ENCODE data around the gene GNB1L. TPM values are rescaled to one million over a fixed set of nuclear protein-coding genes. Genes with fewer than 3 reads are reported as not detected.

GNB1L gene
- total and polyA plus RNA-seq, 4 donors: 4.5 to 9.3 (median 6.7) TPM

DNA sequence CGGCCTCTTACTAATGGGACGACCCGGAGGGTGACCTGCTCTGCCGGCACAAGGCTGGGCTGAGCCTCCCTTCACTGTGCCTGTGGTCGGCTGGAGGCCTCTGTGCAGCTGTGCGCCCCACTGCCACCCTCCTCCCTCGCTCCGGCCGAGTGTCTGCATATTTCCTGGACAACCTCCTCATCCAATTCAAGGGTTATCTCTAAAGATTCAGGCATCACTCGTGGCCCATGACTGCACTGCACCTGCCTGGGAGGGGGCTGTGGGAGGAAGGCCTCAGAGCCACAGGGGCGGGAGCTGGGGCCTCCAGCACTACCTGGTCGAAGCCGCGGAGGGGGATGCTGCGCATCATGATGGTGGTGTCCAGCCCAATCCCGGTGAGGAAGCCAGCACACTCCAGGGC is 43.1 kb upstream of the GNB1L start:
- WGBS, 2 donors: 93 to 97% methylated on average over 16 of the region's 16 CpGs
- DNase-seq: no peak

DNA sequence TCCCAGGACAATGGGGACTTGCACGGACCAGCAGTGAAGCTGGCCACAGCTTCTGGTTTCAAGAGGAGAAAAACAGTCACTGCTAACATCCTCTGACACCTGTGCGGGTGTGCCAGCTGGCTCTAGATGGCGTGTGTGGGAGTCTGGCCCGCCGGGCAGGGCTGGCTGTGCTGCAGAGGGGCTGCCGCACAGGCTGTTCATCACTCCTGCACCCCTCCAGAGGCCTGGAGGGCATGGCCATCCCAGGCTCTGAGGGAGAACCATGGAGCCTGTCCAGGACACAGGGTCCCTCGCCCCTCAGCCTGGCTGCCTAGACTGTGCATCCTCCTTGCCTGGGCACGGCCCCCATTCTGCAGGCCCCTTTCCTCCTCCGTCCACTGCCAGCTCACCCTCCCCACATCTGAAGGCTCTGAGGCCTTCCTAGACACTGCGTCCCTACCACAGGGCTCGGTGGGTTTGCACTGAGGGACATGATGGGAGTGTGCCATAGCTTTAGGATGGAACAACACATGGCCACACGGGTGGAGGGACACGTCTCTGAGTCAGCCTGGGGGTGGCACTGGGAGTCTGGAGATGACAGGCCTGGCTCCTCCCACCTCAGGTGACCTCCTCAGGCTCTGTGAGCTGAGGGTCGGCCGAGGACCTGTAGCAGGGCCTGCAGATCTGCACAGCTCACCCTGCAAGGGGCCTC is 42.1 kb upstream of the GNB1L start:
- Histone ChIP-seq H3K4me3 (no peak overlapping the region), H3K27me3 (ENCODE audit: control insufficient read depth in 3 of 3, insufficient read depth in 3 of 3, low read length in 2 of 3) (no peaks in the 10 kb centered on the region), H3K4me1 (ENCODE audit: control insufficient read depth in 5 of 5, insufficient read depth in 5 of 5, low read length in 5 of 5) (peaks cover 0 to 13% (median 0%) of the 10 kb centered on the region in 5 donors), H3K36me3 (ENCODE audit: control insufficient read depth in 4 of 4, insufficient read depth in 4 of 4, low read length in 4 of 4) (peaks cover 0 to 26% (median 0%) of the 10 kb centered on the region in 4 donors), H3K9ac (ENCODE audit: insufficient read depth in 1 of 2, low read length in 2 of 2) (no peak overlapping the region), H3K27ac (ENCODE audit: low read depth in 1 of 2, low read length in 1 of 2) (no peak overlapping the region), H3K9me3 (ENCODE audit: control insufficient read depth in 4 of 4, insufficient read depth in 3 of 4, low read length in 3 of 4) (no peaks in the 10 kb centered on the region)
- ATAC-seq (ENCODE audit: insufficient read depth, low FRiP score): no peak
- DNase-seq: no peak
- TF ChIP-seq, protein P1, sequence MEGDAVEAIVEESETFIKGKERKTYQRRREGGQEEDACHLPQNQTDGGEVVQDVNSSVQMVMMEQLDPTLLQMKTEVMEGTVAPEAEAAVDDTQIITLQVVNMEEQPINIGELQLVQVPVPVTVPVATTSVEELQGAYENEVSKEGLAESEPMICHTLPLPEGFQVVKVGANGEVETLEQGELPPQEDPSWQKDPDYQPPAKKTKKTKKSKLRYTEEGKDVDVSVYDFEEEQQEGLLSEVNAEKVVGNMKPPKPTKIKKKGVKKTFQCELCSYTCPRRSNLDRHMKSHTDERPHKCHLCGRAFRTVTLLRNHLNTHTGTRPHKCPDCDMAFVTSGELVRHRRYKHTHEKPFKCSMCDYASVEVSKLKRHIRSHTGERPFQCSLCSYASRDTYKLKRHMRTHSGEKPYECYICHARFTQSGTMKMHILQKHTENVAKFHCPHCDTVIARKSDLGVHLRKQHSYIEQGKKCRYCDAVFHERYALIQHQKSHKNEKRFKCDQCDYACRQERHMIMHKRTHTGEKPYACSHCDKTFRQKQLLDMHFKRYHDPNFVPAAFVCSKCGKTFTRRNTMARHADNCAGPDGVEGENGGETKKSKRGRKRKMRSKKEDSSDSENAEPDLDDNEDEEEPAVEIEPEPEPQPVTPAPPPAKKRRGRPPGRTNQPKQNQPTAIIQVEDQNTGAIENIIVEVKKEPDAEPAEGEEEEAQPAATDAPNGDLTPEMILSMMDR (IDR thresholded peaks at IDR 0.05; ENCODE audit: control extremely low read depth, extremely low read depth): no peak
- WGBS, 2 donors: 86 to 89% methylated on average over 14 to 15 of the region's 15 CpGs

More for the DNA sequence above, 43.1 kb upstream of the GNB1L start:
- Histone ChIP-seq H3K36me3 (ENCODE audit: control insufficient read depth in 4 of 4, insufficient read depth in 4 of 4, low read length in 4 of 4) (peaks cover 0 to 31% (median 0%) of the 10 kb centered on the region in 4 donors), H3K9ac (ENCODE audit: insufficient read depth in 1 of 2, low read length in 2 of 2) (no peak overlapping the region), H3K27me3 (ENCODE audit: control insufficient read depth in 3 of 3, insufficient read depth in 3 of 3, low read length in 2 of 3) (no peaks in the 10 kb centered on the region), H3K9me3 (ENCODE audit: control insufficient read depth in 4 of 4, insufficient read depth in 3 of 4, low read length in 3 of 4) (no peaks in the 10 kb centered on the region), H3K27ac (ENCODE audit: low read depth in 1 of 2, low read length in 1 of 2) (no peak overlapping the region), H3K4me3 (no peak overlapping the region), H3K4me1 (ENCODE audit: control insufficient read depth in 5 of 5, insufficient read depth in 5 of 5, low read length in 5 of 5) (peaks cover 0 to 13% (median 0%) of the 10 kb centered on the region in 5 donors)
- ATAC-seq (ENCODE audit: insufficient read depth, low FRiP score): no peak
- TF ChIP-seq, protein P1 (IDR thresholded peaks at IDR 0.05; ENCODE audit: control extremely low read depth, extremely low read depth): no peak

GRCh38 chr22:19895160-19895849 is 40.6 kb upstream of the GNB1L start:
- Histone ChIP-seq H3K27ac (ENCODE audit: low read depth in 1 of 2, low read length in 1 of 2) (no peak overlapping the region), H3K36me3 (ENCODE audit: control insufficient read depth in 4 of 4, insufficient read depth in 4 of 4, low read length in 4 of 4) (peaks cover 0 to 30% (median 0%) of the 10 kb centered on the region in 4 donors), H3K27me3 (ENCODE audit: control insufficient read depth in 3 of 3, insufficient read depth in 3 of 3, low read length in 2 of 3) (no peaks in the 10 kb centered on the region), H3K4me3 (no peak overlapping the region), H3K4me1 (ENCODE audit: control insufficient read depth in 5 of 5, insufficient read depth in 5 of 5, low read length in 5 of 5) (peaks cover 0 to 14% (median 6%) of the 10 kb centered on the region in 5 donors), H3K9ac (ENCODE audit: insufficient read depth in 1 of 2, low read length in 2 of 2) (no peak overlapping the region), H3K9me3 (ENCODE audit: control insufficient read depth in 4 of 4, insufficient read depth in 3 of 4, low read length in 3 of 4) (no peaks in the 10 kb centered on the region)
- DNase-seq (no peak), ATAC-seq (ENCODE audit: insufficient read depth, low FRiP score) (no peak)
- TF ChIP-seq, protein P1 (IDR thresholded peaks at IDR 0.05; ENCODE audit: control extremely low read depth, extremely low read depth): no peak
- 94 to 95% methylated on average over 23 of the region's 23 CpGs for WGBS, 2 donors
